GM12878 (cell line): Measurements from ENCODE around the gene HCST. TPM values are rescaled to one million over a fixed set of nuclear protein-coding genes. Genes with fewer than 3 reads are reported as not detected.

Experiments
- ATAC-seq: fragments of 200-7000 bp; cut with Tn5 transposase; 3 replicates; pipeline ENCODE4 v1.9.1; 2020; ENCODE audit warnings: mild to moderate bottlenecking, moderate library complexity
- BruUV-seq: library from RNA; stranded (reverse); fragments of 400-500 nt; replicated peaks from 2 replicates; lab custom pipeline; 2021; lab: Mats Ljungman, UMichigan
- CTCF ChIA-PET: fragments of 300-600 bp; sonication (Branson Sonifier 250); formaldehyde crosslinking; extraction: SDS; loops from one replicate; lab custom pipeline; 2021; ENCODE audit warnings: inconsistent platforms; lab: Yijun Ruan, JAX
- POLR2A ChIA-PET: fragments of 350-600 bp; formaldehyde crosslinking; extraction: SDS; loops from one replicate; lab custom pipeline; 2021; ENCODE audit warnings: inconsistent platforms; lab: Charles Lee
- RAD21 ChIA-PET: fragments of 300-600 bp; sonication (Branson Sonifier 250); formaldehyde crosslinking; loops from one replicate; lab custom pipeline; 2023; ENCODE audit warnings: antibody characterized with exemption; ENCODE audit not compliant: unreplicated experiment; lab: Charles Lee
- SMC1A ChIA-PET: fragments of 300-600 bp; sonication (Branson Sonifier 250); formaldehyde crosslinking; loops from one replicate; lab custom pipeline; 2023; ENCODE audit not compliant: unreplicated experiment, uncharacterized antibody; lab: Charles Lee
- DNase-seq: peaks from one replicate; pipeline ENCODE4 v3.0.0-alpha.2; 2011; ENCODE audit warnings: low read depth, low spot score
- FAIRE-seq: peaks from 3 replicates; lab custom pipeline; 2011; peaks lifted over from hg19 to GRCh38; lab: Jason Lieb, UNC
- H2AFZ ChIP-seq: 2 replicates; pipeline ENCODE4 v1.6.0; 2011; ENCODE audit warnings: low read depth, low read length, control low read depth; ENCODE audit not compliant: control insufficient read depth
- H3K27ac ChIP-seq: 2 replicates; pipeline ENCODE4 v1.5.1; 2011; ENCODE audit warnings: control low read depth; ENCODE audit not compliant: control insufficient read depth, insufficient read depth
- H3K27me3 ChIP-seq, 2 experiments: replicated peaks in 1 of 2; 2 replicates each; pipeline versions ENCODE4 v1.6.0 to v1.6.1; 2011; ENCODE audit warnings: low read length in 1 of 2; ENCODE audit not compliant: control insufficient read depth in 2 of 2, insufficient read depth in 2 of 2
- H3K36me3 ChIP-seq, 2 experiments: 2 replicates each; pipeline ENCODE4 v1.5.1; 2011; ENCODE audit warnings: low read length in 1 of 2; ENCODE audit not compliant: control insufficient read depth in 2 of 2, insufficient read depth in 2 of 2
- H3K4me1 ChIP-seq: 2 replicates; pipeline ENCODE4 v1.6.1; 2011; ENCODE audit warnings: mild to moderate bottlenecking, low read length, moderate library complexity, mixed read lengths; ENCODE audit not compliant: control insufficient read depth, insufficient read depth
- H3K4me2 ChIP-seq: 2 replicates; pipeline ENCODE4 v1.6.0; 2011; ENCODE audit warnings: control low read depth; ENCODE audit not compliant: control insufficient read depth, insufficient read depth
- H3K4me3 ChIP-seq: fragments of 200-600 bp; sonication (generic); 2 replicates; pipeline ENCODE4 v1.5.1; 2016
- H3K79me2 ChIP-seq: 2 replicates; pipeline ENCODE4 v1.6.0; 2011; ENCODE audit warnings: low read length; ENCODE audit not compliant: control insufficient read depth, insufficient read depth
- H3K9ac ChIP-seq: 2 replicates; pipeline ENCODE4 v1.8.0; 2011; ENCODE audit warnings: low read length, control low read depth, mixed read lengths; ENCODE audit not compliant: control insufficient read depth, insufficient read depth
- H3K9me3 ChIP-seq: replicated peaks from 3 replicates; pipeline ENCODE4 v1.5.1; 2011; ENCODE audit warnings: mild to moderate bottlenecking, low read length; ENCODE audit not compliant: control insufficient read depth, insufficient read depth
- H4K20me1 ChIP-seq: 2 replicates; pipeline ENCODE4 v1.6.0; 2011; ENCODE audit not compliant: control insufficient read depth, insufficient read depth
- CREM ChIP-seq: IDR thresholded peaks from 2 replicates; pipeline ENCODE4 v1.6.1; 2014; ENCODE audit warnings: antibody characterized with exemption, low read depth
- HDGF ChIP-seq: fragments of 450-650 bp; IDR thresholded peaks from 2 replicates; pipeline ENCODE4 v1.6.1; 2016; ENCODE audit warnings: antibody characterized with exemption
- IRF4 ChIP-seq: IDR thresholded peaks from 2 replicates; pipeline ENCODE4 v1.6.1; 2011; ENCODE audit warnings: low read depth, low read length
- IRF5 ChIP-seq: fragments of 450-650 bp; IDR thresholded peaks from 2 replicates; pipeline ENCODE4 v1.6.1; 2017; ENCODE audit warnings: borderline replicate concordance
- MLLT1 ChIP-seq: fragments of 450-650 bp; IDR thresholded peaks from 2 replicates; pipeline ENCODE4 v1.6.1; 2016; ENCODE audit warnings: mild to moderate bottlenecking
- NBN ChIP-seq: fragments of 450-650 bp; IDR thresholded peaks from 2 replicates; pipeline ENCODE4 v1.6.1; 2016
- NR2C2 ChIP-seq: IDR thresholded peaks from 2 replicates; pipeline ENCODE4 v1.6.1; 2011; ENCODE audit warnings: borderline replicate concordance, low read depth; ENCODE audit not compliant: control insufficient read depth, insufficient read length
- RFX5 ChIP-seq: IDR thresholded peaks from 2 replicates; pipeline ENCODE4 v1.6.1; 2011; ENCODE audit warnings: low read depth, low read length, improper control_type of control experiment
- ZNF622 ChIP-seq: fragments of 450-650 bp; IDR thresholded peaks from 2 replicates; pipeline ENCODE4 v1.6.1; 2017; ENCODE audit warnings: mild to moderate bottlenecking, inconsistent platforms
- ZNF687 ChIP-seq: fragments of 450-650 bp; IDR thresholded peaks from 2 replicates; pipeline ENCODE4 v1.6.1; 2017; ENCODE audit warnings: mild to moderate bottlenecking, moderate library complexity
- WGBS: methylation state at CpG from one replicate; pipeline ENCODE4 v1.1.6; 2016; ENCODE audit warnings: low lambda C conversion rate; ENCODE audit not compliant: insufficient replicate concordance, insufficient coverage; ENCODE audit errors: missing lambda C conversion rate; 5-methylcytosine and 5-hydroxymethylcytosine counted together
- in situ Hi-C: fragments of 300-500 bp; cut with MboI; formaldehyde crosslinking; loops from 9 replicates; pipeline ENCODE4 v1.14.3; 2018; ENCODE audit warnings: mixed read lengths
- intact Hi-C: fragments of 100-400 bp; cut with micrococcal nuclease; formaldehyde crosslinking; loops from one replicate; pipeline ENCODE4 v1.14.2; 2022; ENCODE audit not compliant: unreplicated experiment
- polyA plus RNA-seq, 11 experiments: library from polyadenylated mRNA; depleted of rRNA in 4 of 11; unstranded in 6 of 11; stranded (reverse) in 5 of 11; fragments of >200 nt; fragmentation: Nextera tagmentation in 4 of 11; fragmentation: Illumina TruSeq in 1 of 11; extraction: Ambion mirVana in 4 of 11; extraction: Trizol in 1 of 11; gene quantifications; 1 replicate in 1 of 11; 2 replicates in 10 of 11; pipeline versions ENCODE4 v1.2.1 to v1.2.3, GENCODE V29; 2011 to 2016; ENCODE audit warnings: inconsistent platforms in 2 of 11, missing spikeins in 2 of 11, low read depth in 1 of 11
- total RNA-seq, 4 experiments: library from RNA; depleted of rRNA in 3 of 4; stranded (reverse); fragments of >200 nt in 3 of 4; fragmentation: Illumina TruSeq in 1 of 4; extraction: Trizol in 1 of 4; gene quantifications; 2 replicates each; pipeline versions ENCODE4 v1.2.1 to v1.2.3, GENCODE V29; 2013 to 2021
- TF ChIP-seq, protein P1 (sequence below): fragments of 450-650 bp; IDR thresholded peaks from 2 replicates; pipeline ENCODE4 v1.6.1; 2016; ENCODE audit warnings: mild to moderate bottlenecking, moderate library complexity, borderline replicate concordance
- TF ChIP-seq, protein P2 (sequence below), 3 experiments: IDR thresholded peaks in 2 of 3; conservative IDR thresholded peaks in 1 of 3; 2 replicates each; pipeline ENCODE4 v1.5.1; 2011; ENCODE audit warnings: low read depth in 3 of 3, low read length in 3 of 3, mild to moderate bottlenecking in 3 of 3, control low read depth in 2 of 3, moderate library complexity in 2 of 3, inconsistent platforms in 1 of 3, mixed read lengths in 1 of 3; ENCODE audit not compliant: control insufficient read depth in 2 of 3, insufficient read depth in 1 of 3; ENCODE audit errors: extremely low read depth in 1 of 3

HCST gene
- total and polyA plus RNA-seq, 10 of the 15 experiments (the other 5 are each of a cell fraction or from before 2014, with no cell fraction given), result 7.5 to 79.6 (median 33.6) TPM

- FAIRE-seq, result no peak
- TF ChIP-seq, protein P1, sequence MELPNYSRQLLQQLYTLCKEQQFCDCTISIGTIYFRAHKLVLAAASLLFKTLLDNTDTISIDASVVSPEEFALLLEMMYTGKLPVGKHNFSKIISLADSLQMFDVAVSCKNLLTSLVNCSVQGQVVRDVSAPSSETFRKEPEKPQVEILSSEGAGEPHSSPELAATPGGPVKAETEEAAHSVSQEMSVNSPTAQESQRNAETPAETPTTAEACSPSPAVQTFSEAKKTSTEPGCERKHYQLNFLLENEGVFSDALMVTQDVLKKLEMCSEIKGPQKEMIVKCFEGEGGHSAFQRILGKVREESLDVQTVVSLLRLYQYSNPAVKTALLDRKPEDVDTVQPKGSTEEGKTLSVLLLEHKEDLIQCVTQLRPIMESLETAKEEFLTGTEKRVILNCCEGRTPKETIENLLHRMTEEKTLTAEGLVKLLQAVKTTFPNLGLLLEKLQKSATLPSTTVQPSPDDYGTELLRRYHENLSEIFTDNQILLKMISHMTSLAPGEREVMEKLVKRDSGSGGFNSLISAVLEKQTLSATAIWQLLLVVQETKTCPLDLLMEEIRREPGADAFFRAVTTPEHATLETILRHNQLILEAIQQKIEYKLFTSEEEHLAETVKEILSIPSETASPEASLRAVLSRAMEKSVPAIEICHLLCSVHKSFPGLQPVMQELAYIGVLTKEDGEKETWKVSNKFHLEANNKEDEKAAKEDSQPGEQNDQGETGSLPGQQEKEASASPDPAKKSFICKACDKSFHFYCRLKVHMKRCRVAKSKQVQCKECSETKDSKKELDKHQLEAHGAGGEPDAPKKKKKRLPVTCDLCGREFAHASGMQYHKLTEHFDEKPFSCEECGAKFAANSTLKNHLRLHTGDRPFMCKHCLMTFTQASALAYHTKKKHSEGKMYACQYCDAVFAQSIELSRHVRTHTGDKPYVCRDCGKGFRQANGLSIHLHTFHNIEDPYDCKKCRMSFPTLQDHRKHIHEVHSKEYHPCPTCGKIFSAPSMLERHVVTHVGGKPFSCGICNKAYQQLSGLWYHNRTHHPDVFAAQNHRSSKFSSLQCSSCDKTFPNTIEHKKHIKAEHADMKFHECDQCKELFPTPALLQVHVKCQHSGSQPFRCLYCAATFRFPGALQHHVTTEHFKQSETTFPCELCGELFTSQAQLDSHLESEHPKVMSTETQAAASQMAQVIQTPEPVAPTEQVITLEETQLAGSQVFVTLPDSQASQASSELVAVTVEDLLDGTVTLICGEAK, result no peak
- TF ChIP-seq RFX5 (no peak), MLLT1 (no peak), ZNF687 (no peak), HDGF (no peak), IRF5 (no peak), IRF4 (no peak), CREM (no peak), NR2C2 (no peak), ZNF622 (no peak), NBN (no peak)
- TF ChIP-seq, protein P2, sequence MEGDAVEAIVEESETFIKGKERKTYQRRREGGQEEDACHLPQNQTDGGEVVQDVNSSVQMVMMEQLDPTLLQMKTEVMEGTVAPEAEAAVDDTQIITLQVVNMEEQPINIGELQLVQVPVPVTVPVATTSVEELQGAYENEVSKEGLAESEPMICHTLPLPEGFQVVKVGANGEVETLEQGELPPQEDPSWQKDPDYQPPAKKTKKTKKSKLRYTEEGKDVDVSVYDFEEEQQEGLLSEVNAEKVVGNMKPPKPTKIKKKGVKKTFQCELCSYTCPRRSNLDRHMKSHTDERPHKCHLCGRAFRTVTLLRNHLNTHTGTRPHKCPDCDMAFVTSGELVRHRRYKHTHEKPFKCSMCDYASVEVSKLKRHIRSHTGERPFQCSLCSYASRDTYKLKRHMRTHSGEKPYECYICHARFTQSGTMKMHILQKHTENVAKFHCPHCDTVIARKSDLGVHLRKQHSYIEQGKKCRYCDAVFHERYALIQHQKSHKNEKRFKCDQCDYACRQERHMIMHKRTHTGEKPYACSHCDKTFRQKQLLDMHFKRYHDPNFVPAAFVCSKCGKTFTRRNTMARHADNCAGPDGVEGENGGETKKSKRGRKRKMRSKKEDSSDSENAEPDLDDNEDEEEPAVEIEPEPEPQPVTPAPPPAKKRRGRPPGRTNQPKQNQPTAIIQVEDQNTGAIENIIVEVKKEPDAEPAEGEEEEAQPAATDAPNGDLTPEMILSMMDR (IDR thresholded peaks at IDR 0.05 in 2 of 3, conservative IDR thresholded peaks at IDR 0.05 in 1 of 3; ENCODE audit: control insufficient read depth in 2 of 3, extremely low read depth in 1 of 3, insufficient read depth in 1 of 3, low read depth in 3 of 3, low read length in 3 of 3), result no peak
Observed at GRCh38 chr19:35863018-35863417, 39.3 kb upstream of the HCST start.

More at GRCh38 chr19:35863018-35863417, 39.3 kb upstream of the HCST start:
- DNase-seq (no peak), ATAC-seq (no peak)
- Histone ChIP-seq H3K4me3 (no peak overlapping the region), H3K27ac (no peak overlapping the region), H3K9me3 (no peaks in the 10 kb centered on the region), H3K79me2 (no peaks in the 10 kb centered on the region), H2AFZ (no peak overlapping the region), H3K4me1 (no peaks in the 10 kb centered on the region), H3K4me2 (no peak overlapping the region), H3K36me3 (no peaks in the 10 kb centered on the region), H4K20me1 (no peaks in the 10 kb centered on the region), H3K27me3 (peaks cover 6 to 7% of the 10 kb centered on the region in 2 experiments; a peak in 3 of 4 replicates), H3K9ac (no peak overlapping the region)
- CTCF ChIA-PET, result no interaction called here
- no TSS peak for BruUV-seq
- intact Hi-C loops, result no loop called here
- POLR2A ChIA-PET, result no interaction called here
- in situ Hi-C loops, result no loop called here
- RAD21 ChIA-PET, result interaction anchor here (0.6 kb wide), 1 partner anchor 967 kb away, joined by 4 read pairs; no protein-coding TSS in a partner anchor
- SMC1A ChIA-PET, result no interaction called here
- 51% methylated on average over 5 of the region's 5 CpGs for WGBS
